ENCODE results near the gene RRP12. TPM values are rescaled to one million over a fixed set of nuclear protein-coding genes. Genes with fewer than 3 reads are reported as not detected.

The RRP12 gene
- total and polyA plus RNA-seq, 9 of the 15 experiments (the other 6 are each of a cell fraction or from before 2014, with no cell fraction given) = 4.6 to 68.2 (median 21.8) TPM

- TF ChIP-seq, protein P1, sequence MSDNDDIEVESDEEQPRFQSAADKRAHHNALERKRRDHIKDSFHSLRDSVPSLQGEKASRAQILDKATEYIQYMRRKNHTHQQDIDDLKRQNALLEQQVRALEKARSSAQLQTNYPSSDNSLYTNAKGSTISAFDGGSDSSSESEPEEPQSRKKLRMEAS (CRISPR knock-in tag; IDR thresholded peaks at IDR 0.05) = peak; percentile 86
- peak; percentile 71 for TF ChIP-seq USF2 (CRISPR knock-in tag; IDR thresholded peaks at IDR 0.05)
- peak in 1 of 2 experiments; percentile 37; a peak in 1 of 4 replicates for TF ChIP-seq SIX5 (IDR thresholded peaks at IDR 0.05; ENCODE audit: borderline replicate concordance in 1 of 2, insufficient read depth in 1 of 2, low read depth in 1 of 2, low read length in 2 of 2)
- TF ChIP-seq, protein P2, sequence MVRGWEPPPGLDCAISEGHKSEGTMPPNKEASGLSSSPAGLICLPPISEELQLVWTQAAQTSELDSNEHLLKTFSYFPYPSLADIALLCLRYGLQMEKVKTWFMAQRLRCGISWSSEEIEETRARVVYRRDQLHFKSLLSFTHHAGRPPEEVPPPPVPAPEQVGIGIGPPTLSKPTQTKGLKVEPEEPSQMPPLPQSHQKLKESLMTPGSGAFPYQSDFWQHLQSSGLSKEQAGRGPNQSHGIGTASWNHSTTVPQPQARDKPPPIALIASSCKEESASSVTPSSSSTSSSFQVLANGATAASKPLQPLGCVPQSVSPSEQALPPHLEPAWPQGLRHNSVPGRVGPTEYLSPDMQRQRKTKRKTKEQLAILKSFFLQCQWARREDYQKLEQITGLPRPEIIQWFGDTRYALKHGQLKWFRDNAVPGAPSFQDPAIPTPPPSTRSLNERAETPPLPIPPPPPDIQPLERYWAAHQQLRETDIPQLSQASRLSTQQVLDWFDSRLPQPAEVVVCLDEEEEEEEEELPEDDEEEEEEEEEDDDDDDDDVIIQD (CRISPR knock-in tag; IDR thresholded peaks at IDR 0.05) = no peak
- TF ChIP-seq MYC (IDR thresholded peaks at IDR 0.05; ENCODE audit: low read depth, low read length) = peak; percentile 63; the same call in 1 of the 2 replicates
- TF ChIP-seq MYC (CRISPR knock-in tag; IDR thresholded peaks at IDR 0.05; ENCODE audit: borderline replicate concordance, low read depth) = no peak
- peak; percentile 85 to 87 for TF ChIP-seq NRF1 (conservative IDR thresholded peaks at IDR 0.05 in 1 of 2, IDR thresholded peaks at IDR 0.05 in 1 of 2)
- TF ChIP-seq CREB3L1 (IDR thresholded peaks at IDR 0.05; ENCODE audit: borderline replicate concordance, low read depth) = peak; percentile 64; the same call in 1 of the 2 replicates
- TF ChIP-seq, protein P3, sequence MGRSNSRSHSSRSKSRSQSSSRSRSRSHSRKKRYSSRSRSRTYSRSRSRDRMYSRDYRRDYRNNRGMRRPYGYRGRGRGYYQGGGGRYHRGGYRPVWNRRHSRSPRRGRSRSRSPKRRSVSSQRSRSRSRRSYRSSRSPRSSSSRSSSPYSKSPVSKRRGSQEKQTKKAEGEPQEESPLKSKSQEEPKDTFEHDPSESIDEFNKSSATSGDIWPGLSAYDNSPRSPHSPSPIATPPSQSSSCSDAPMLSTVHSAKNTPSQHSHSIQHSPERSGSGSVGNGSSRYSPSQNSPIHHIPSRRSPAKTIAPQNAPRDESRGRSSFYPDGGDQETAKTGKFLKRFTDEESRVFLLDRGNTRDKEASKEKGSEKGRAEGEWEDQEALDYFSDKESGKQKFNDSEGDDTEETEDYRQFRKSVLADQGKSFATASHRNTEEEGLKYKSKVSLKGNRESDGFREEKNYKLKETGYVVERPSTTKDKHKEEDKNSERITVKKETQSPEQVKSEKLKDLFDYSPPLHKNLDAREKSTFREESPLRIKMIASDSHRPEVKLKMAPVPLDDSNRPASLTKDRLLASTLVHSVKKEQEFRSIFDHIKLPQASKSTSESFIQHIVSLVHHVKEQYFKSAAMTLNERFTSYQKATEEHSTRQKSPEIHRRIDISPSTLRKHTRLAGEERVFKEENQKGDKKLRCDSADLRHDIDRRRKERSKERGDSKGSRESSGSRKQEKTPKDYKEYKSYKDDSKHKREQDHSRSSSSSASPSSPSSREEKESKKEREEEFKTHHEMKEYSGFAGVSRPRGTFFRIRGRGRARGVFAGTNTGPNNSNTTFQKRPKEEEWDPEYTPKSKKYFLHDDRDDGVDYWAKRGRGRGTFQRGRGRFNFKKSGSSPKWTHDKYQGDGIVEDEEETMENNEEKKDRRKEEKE (IDR thresholded peaks at IDR 0.05; ENCODE audit: borderline replicate concordance in 1 of 2, control insufficient read depth in 1 of 2, low read depth in 2 of 2, low read length in 1 of 2) = peak in 1 of 2 experiments; percentile 95; a peak in 2 of 4 replicates
- TF ChIP-seq ZBTB7A (IDR thresholded peaks at IDR 0.05; ENCODE audit: borderline replicate concordance, control insufficient read depth, low read depth, low read length) = 0 out of 2 replicates have a peak, but pooled peaks have one; percentile 3
- TF ChIP-seq TOE1 (IDR thresholded peaks at IDR 0.05; ENCODE audit: borderline replicate concordance) = no peak
- TF ChIP-seq TOE1 (CRISPR knock-in tag; IDR thresholded peaks at IDR 0.05; ENCODE audit: borderline replicate concordance, low read depth) = peak; percentile 69; the same call in 1 of the 2 replicates
- TF ChIP-seq NFIC (IDR thresholded peaks at IDR 0.05) = 0 out of 2 replicates have a peak, but pooled peaks have one; percentile 7
- TF ChIP-seq POLR2B (IDR thresholded peaks at IDR 0.05; ENCODE audit: low read depth, partially characterized antibody) = peak; percentile 49
Measured at GRCh38 chr10:97334370-97335175, 66.6 kb downstream of the RRP12 start, which contains the start of gene FRAT2 (continued).

Data from K562 (cell line).